Natural killer cell (primary cell): Measurements from ENCODE around the gene RNASEH2B. TPM values are rescaled to one million over a fixed set of nuclear protein-coding genes. Genes with fewer than 3 reads are reported as not detected.

Experiments
- ATAC-seq, 3 donors: fragments of 150-1000 bp in 2 of 3; fragments of 200-7000 bp in 1 of 3; cut with Tn5 transposase; 1 replicate in 1 of 3; 2 replicates in 2 of 3; pipeline ENCODE4 v1.10.0; 2021; ENCODE audit warnings: mild to moderate bottlenecking in 2 of 3, moderate library complexity in 2 of 3
- DNase-seq, 2 donors: peaks; one replicate each; pipeline versions ENCODE4 v3.0.0 to v3.0.0-alpha.2; 2013 to 2021; ENCODE audit warnings: mixed read lengths in 1 of 2
- H3K27ac ChIP-seq: one replicate; pipeline ENCODE4 v1.5.1; 2013; ENCODE audit warnings: mild to moderate bottlenecking, low read length
- H3K27me3 ChIP-seq: one replicate; pipeline ENCODE4 v1.6.1; 2013; ENCODE audit warnings: low read length; ENCODE audit not compliant: control insufficient read depth, insufficient read depth
- H3K36me3 ChIP-seq: one replicate; pipeline ENCODE4 v1.6.1; 2013; ENCODE audit warnings: low read length; ENCODE audit not compliant: control insufficient read depth, insufficient read depth
- H3K4me1 ChIP-seq: one replicate; pipeline ENCODE4 v1.6.1; 2013; ENCODE audit warnings: low read length; ENCODE audit not compliant: control insufficient read depth, insufficient read depth
- H3K4me3 ChIP-seq: one replicate; pipeline ENCODE4 v1.5.1; 2013; ENCODE audit warnings: low read length
- H3K9me3 ChIP-seq: one replicate; pipeline ENCODE4 v1.6.1; 2013; ENCODE audit warnings: low read length; ENCODE audit not compliant: control insufficient read depth, insufficient read depth
- H3K27ac Mint-ChIP-seq, 2 donors: one replicate each; pipeline ENCODE4 v1.8.0; 2022; ENCODE audit warnings: mild to moderate bottlenecking in 2 of 2, mixed read lengths in 2 of 2, moderate library complexity in 1 of 2
- H3K27me3 Mint-ChIP-seq, 2 donors: one replicate each; pipeline ENCODE4 v1.8.0; 2022; ENCODE audit warnings: low read depth in 2 of 2, mixed read lengths in 2 of 2
- H3K36me3 Mint-ChIP-seq: one replicate; pipeline ENCODE4 v1.8.0; 2022; ENCODE audit warnings: mixed read lengths
- H3K4me1 Mint-ChIP-seq, 2 donors: one replicate each; pipeline ENCODE4 v1.8.0; 2022; ENCODE audit warnings: mixed read lengths in 2 of 2
- H3K4me3 Mint-ChIP-seq: one replicate; pipeline ENCODE4 v1.8.0; 2022; ENCODE audit warnings: mild to moderate bottlenecking, moderate library complexity, mixed read lengths
- H3K9me3 Mint-ChIP-seq, 2 donors: one replicate each; pipeline ENCODE4 v1.8.0; 2022; ENCODE audit warnings: mixed read lengths in 2 of 2
- CTCF ChIP-seq: fragments of 200-600 bp; IDR thresholded peaks from one replicate; pipeline ENCODE4 v1.8.0; 2022; ENCODE audit warnings: antibody characterized with exemption
- WGBS: methylation state at CpG from one replicate; pipeline ENCODE4 v1.1.7; 2013; ENCODE audit warnings: missing lambda C conversion rate; ENCODE audit not compliant: insufficient coverage; 5-methylcytosine and 5-hydroxymethylcytosine counted together
- intact Hi-C: fragments of 100-400 bp; cut with micrococcal nuclease; formaldehyde crosslinking; loops from one replicate; pipeline ENCODE4 v1.14.2; 2022
- total RNA-seq, 4 donors: library from RNA; stranded (reverse); fragments of 120-200 nt in 1 of 4; gene quantifications; one replicate each; pipeline versions ENCODE4 v1.2.3 to v1.2.4, GENCODE V29; 2013 to 2022

Gene RNASEH2B
- total RNA-seq, 3 donors from 2014 or later (not counting 1 experiment from before 2014, with no cell fraction given): 57.9 to 68.7 (median 64.8) TPM

GRCh38 chr13:50936679-50937078, 27.1 kb downstream of the RNASEH2B start:
- intact Hi-C loops: no loop called here
- H3K9me3 ChIP-seq: no peaks in the 10 kb centered on the region
- Mint-ChIP-seq H3K4me3 (no peak overlapping the region), H3K4me1 (peaks cover 0 to 18% of the 10 kb centered on the region in 2 donors), H3K27ac (peak overlapping the region in 1 of 2 donors; percentile 42), H3K36me3 (peaks cover 24% of the 10 kb centered on the region), H3K9me3 (no peaks in the 10 kb centered on the region), H3K27me3 (no peaks in the 10 kb centered on the region)
- ATAC-seq (no peak), DNase-seq (no peak)
- no peaks in the 10 kb centered on the region for H3K27me3 ChIP-seq
- peaks cover 52% of the 10 kb centered on the region for H3K36me3 ChIP-seq
- H3K4me3 ChIP-seq: no peak overlapping the region
- H3K4me1 ChIP-seq: no peaks in the 10 kb centered on the region
- WGBS: 96% methylated on average over 2 of the region's 2 CpGs
- H3K27ac ChIP-seq: no peak overlapping the region
- no peak for TF ChIP-seq CTCF

DNA sequence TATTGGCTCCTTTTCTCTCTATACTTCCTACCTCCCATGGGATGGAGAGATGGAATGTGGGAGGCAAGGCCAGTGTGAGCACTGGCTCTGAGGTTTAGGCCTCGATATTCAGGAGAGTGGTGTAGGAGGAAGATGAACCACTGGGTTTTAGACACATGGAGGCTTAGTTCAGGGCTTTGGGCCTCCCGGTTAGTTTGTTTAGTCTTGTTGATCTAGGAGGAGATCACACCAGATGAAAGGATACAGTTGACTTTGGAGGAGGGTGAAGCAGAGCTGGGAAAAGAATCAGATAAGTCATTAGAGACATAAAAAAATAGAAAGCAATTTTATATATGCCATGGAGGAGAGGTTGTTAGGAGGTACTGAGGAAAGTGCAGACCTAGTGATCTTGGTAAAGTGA, 30.9 kb downstream of the RNASEH2B start:
- 70% methylated on average over 2 of the region's 2 CpGs for WGBS
- H3K27ac ChIP-seq: no peak overlapping the region
- intact Hi-C loops: no loop called here

GRCh38 chr13:50941146-50941545, 31.6 kb downstream of the RNASEH2B start:
- Mint-ChIP-seq H3K27me3 (no peaks in the 10 kb centered on the region), H3K27ac (no peak overlapping the region)
- H3K27ac ChIP-seq: no peak overlapping the region

More for the DNA sequence above, 30.9 kb downstream of the RNASEH2B start:
- H3K4me3 Mint-ChIP-seq: no peak overlapping the region
- H3K27ac Mint-ChIP-seq: peak overlapping the region in 1 of 2 donors; percentile 51
- Histone ChIP-seq H3K9me3 (no peaks in the 10 kb centered on the region), H3K27me3 (no peaks in the 10 kb centered on the region), H3K36me3 (peaks cover 36% of the 10 kb centered on the region), H3K4me1 (no peaks in the 10 kb centered on the region), H3K4me3 (no peak overlapping the region)
- ATAC-seq (no peak), DNase-seq (no peak)
- peaks cover 0 to 15% of the 10 kb centered on the region in 2 donors for H3K4me1 Mint-ChIP-seq
- TF ChIP-seq CTCF: no peak
- H3K27me3 Mint-ChIP-seq: no peaks in the 10 kb centered on the region
- no peaks in the 10 kb centered on the region for H3K9me3 Mint-ChIP-seq
- peaks cover 38% of the 10 kb centered on the region for H3K36me3 Mint-ChIP-seq

More at GRCh38 chr13:50941146-50941545, 31.6 kb downstream of the RNASEH2B start:
- no peak for TF ChIP-seq CTCF
- intact Hi-C loops: no loop called here
- Histone ChIP-seq H3K36me3 (peaks cover 38% of the 10 kb centered on the region), H3K4me1 (no peaks in the 10 kb centered on the region), H3K27me3 (no peaks in the 10 kb centered on the region), H3K4me3 (no peak overlapping the region), H3K9me3 (no peaks in the 10 kb centered on the region)
- Mint-ChIP-seq H3K36me3 (peaks cover 35% of the 10 kb centered on the region), H3K9me3 (no peaks in the 10 kb centered on the region), H3K4me1 (peaks cover 0 to 10% of the 10 kb centered on the region in 2 donors), H3K4me3 (no peak overlapping the region)
- 100% methylated on average over 2 of the region's 2 CpGs for WGBS
- ATAC-seq (no peak), DNase-seq (no peak)
